Mesodermal cell (in vitro differentiated cells): ENCODE results near the gene ENPP3.
"Not testable (repeated sequence)": the region's sequence is repeated elsewhere in the genome, so short reads cannot be mapped to it uniquely, and the experiment has no call there.

Experiments used
- H3K27ac ChIP-seq: 2 replicates; pipeline ENCODE4 v1.7.0; 2013; ENCODE audit warnings: mild to moderate bottlenecking, low read depth, low read length, moderate library complexity; ENCODE audit not compliant: severe bottlenecking
- H3K36me3 ChIP-seq: 2 replicates; pipeline ENCODE4 v1.7.1; 2013; ENCODE audit warnings: mild to moderate bottlenecking, low read length, moderate library complexity; ENCODE audit not compliant: control insufficient read depth, insufficient read depth
- H3K4me1 ChIP-seq: one replicate; pipeline ENCODE4 v1.7.1; 2013; ENCODE audit warnings: mild to moderate bottlenecking, low read length; ENCODE audit not compliant: insufficient read depth, control insufficient read depth, poor library complexity, severe bottlenecking
- H3K4me3 ChIP-seq: 2 replicates; pipeline ENCODE4 v1.7.0; 2013; ENCODE audit warnings: low read length, control low read depth, mild to moderate bottlenecking; ENCODE audit not compliant: insufficient read depth, poor library complexity, severe bottlenecking; ENCODE audit errors: extremely low read depth
- H3K9me3 ChIP-seq: 2 replicates; pipeline ENCODE4 v1.7.1; 2013; ENCODE audit warnings: mild to moderate bottlenecking, low read length, moderate library complexity; ENCODE audit not compliant: control insufficient read depth
- WGBS, 2 experiments: methylation state at CpG; one replicate each; pipeline ENCODE4 v1.1.5; 2013; ENCODE audit warnings: missing lambda C conversion rate in 2 of 2; ENCODE audit not compliant: insufficient coverage in 2 of 2; 5-methylcytosine and 5-hydroxymethylcytosine counted together

ENPP3 gene

DNA sequence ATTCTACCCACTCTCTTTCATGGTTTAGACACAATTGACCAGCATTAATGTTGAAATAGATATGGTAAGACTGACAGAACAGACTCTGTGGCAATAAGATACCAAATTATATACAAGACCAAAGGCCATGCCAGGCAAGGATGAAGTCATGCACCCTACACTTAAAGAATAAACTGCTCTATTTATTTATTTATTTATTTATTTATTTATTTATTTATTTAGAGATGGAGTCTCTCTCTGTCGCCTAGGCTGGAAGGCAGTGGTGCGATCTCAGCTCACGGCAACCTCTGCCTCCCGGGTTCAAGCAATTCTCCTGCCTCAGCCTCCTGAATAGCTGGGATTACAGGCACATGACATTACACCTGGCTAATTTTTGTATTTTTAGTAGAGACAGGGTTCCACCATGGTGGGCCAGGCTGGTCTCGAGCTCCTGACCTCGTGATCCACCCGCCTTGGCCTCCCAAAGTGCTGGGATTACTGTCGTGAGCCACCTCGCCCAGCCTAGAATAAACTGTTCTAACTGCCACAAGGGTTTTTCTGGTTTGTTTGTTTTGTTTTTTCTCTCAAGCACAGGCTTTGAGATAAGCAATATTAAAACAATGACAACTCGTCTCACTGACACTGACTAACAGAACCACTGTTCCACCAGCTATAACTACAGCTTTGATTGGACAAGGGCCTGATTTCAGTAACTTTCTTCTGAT lies 114.1 kb downstream of the ENPP3 start:
- WGBS, 2 experiments: 80 to 96% methylated on average over 8 to 9 of the region's 10 CpGs
- H3K4me1 ChIP-seq: peaks cover 12% of the 10 kb centered on the region

DNA sequence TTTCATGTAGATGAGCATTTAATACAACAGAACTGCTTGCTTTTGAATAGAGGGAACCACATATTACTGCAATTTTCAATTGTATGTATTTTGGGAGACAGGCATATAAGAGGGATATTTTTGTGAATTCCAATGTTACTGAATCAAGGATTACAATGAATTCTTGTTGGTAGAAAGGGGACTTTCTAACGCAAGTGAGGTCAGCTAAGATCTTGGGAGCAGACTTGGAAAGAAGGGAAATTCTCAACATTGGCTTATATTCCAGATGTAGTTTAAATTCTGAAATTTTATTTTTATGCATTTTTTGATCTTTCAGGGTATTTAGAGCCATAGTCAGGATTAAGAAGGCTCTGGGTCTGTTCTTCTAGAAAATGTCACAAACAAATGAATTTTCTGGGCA lies 117.0 kb downstream of the ENPP3 start:
- Histone ChIP-seq H3K9me3 (no peaks in the 10 kb centered on the region), H3K27ac (peak overlapping the region; percentile 66), H3K4me3 (no peak overlapping the region), H3K36me3 (no peaks in the 10 kb centered on the region), H3K4me1 (peaks cover 12% of the 10 kb centered on the region)
- 86 to 100% methylated on average over 1 of the region's 1 CpG for WGBS, 2 experiments

More for the DNA sequence above, 114.1 kb downstream of the ENPP3 start:
- H3K27ac ChIP-seq, H3K4me3 ChIP-seq, H3K9me3 ChIP-seq, H3K36me3 ChIP-seq: not testable (repeated sequence)

GRCh38 chr6:131754715-131755567 lies 117.8 kb downstream of the ENPP3 start:
- H3K9me3 ChIP-seq: no peaks in the 10 kb centered on the region
- H3K4me1 ChIP-seq: peaks cover 12% of the 10 kb centered on the region
- H3K36me3 ChIP-seq: no peaks in the 10 kb centered on the region
- no peak overlapping the region for H3K4me3 ChIP-seq
- 17 to 31% methylated on average over 1 of the region's 9 CpGs for whole genome bisulfite sequencing, 2 experiments
- peak overlapping the region; percentile 66 for H3K27ac ChIP-seq

DNA sequence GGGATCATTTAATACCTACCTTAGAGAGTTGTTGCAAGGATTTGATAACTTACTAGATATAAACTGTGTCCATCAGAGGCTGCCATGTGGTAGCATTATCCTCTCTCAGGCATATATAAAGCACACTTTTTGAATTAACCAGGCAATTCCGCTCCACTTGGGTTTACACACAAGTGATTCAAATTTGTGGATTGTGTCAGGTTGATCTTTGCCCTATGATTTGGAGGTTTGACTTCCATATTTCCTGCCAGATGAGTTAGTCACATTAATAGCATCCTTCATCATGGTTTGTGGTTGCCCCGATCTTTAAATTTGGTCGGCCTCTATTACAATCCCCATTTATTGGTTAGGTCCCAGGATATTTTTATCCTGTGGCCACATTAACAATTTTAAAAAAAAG lies 118.5 kb downstream of the ENPP3 start:
- peak overlapping the region; percentile 66 for H3K27ac ChIP-seq
- H3K4me1 ChIP-seq: peaks cover 12% of the 10 kb centered on the region
- H3K9me3 ChIP-seq: no peaks in the 10 kb centered on the region
- H3K36me3 ChIP-seq: no peaks in the 10 kb centered on the region
- 100% methylated on average over 2 of the region's 3 CpGs; no CpG with 5 or more reads in 1 of the 2 experiments for WGBS, 2 experiments
- H3K4me3 ChIP-seq: no peak overlapping the region

GRCh38 chr6:131756039-131756438 lies 118.9 kb downstream of the ENPP3 start:
- Histone ChIP-seq H3K4me1 (peaks cover 12% of the 10 kb centered on the region), H3K4me3 (no peak overlapping the region), H3K9me3 (no peaks in the 10 kb centered on the region), H3K27ac (peak overlapping the region; percentile 66), H3K36me3 (no peaks in the 10 kb centered on the region)
- WGBS, 2 experiments: 100% methylated on average over 1 to 2 of the region's 2 CpGs

DNA sequence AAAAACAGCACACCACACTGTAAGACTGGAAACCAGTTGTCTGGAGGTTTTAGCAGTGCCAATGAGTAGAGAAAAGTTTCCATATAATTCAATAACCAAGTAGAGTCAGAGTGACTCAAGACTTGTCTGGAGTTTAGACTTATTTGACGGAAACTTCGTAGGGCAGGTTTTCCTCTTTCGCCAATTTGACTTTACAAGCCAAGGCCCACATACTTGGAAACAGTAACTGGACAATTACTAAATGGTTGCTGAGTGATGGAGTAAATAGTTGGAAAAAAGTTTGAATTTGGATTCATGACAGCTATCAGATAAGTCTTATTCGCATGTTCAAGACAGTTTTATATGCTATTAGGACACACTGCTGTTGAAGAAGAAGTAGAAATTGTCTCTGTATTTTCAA lies 121.8 kb downstream of the ENPP3 start:
- Histone ChIP-seq H3K9me3 (no peaks in the 10 kb centered on the region), H3K27ac (no peak overlapping the region), H3K4me1 (peaks cover 9% of the 10 kb centered on the region), H3K36me3 (no peaks in the 10 kb centered on the region), H3K4me3 (no peak overlapping the region)
- 80 to 100% methylated on average over 2 of the region's 4 CpGs for WGBS, 2 experiments

GRCh38 chr6:131761060-131761761 lies 124.1 kb downstream of the ENPP3 start:
- Histone ChIP-seq H3K36me3 (no peaks in the 10 kb centered on the region), H3K9me3 (no peaks in the 10 kb centered on the region), H3K27ac (no peak overlapping the region), H3K4me3 (no peak overlapping the region), H3K4me1 (peaks cover 13% of the 10 kb centered on the region)
- WGBS, 2 experiments: no CpG with 5 or more reads among the region's 6 CpGs

DNA sequence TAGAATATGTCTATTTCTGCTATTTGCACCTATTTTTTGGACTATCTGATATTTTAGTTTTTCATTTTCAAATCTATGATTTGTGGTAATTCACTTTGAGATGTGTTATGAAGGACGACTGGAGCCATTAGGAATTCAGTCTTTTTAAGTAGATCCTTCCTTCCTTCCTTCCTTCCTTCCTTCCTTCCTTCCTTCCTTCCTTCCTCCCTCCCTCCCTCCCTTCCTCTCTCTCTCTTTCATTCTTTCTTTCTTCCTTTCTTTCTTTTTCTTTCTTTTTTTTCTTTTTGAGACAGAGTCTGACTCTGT lies 124.6 kb downstream of the ENPP3 start:
- WGBS, 2 experiments: no CpG with 5 or more reads among the region's 1 CpG
- Histone ChIP-seq H3K27ac (no peak overlapping the region), H3K4me1 (peaks cover 13% of the 10 kb centered on the region), H3K4me3 (no peak overlapping the region), H3K36me3 (no peaks in the 10 kb centered on the region), H3K9me3 (no peaks in the 10 kb centered on the region)

DNA sequence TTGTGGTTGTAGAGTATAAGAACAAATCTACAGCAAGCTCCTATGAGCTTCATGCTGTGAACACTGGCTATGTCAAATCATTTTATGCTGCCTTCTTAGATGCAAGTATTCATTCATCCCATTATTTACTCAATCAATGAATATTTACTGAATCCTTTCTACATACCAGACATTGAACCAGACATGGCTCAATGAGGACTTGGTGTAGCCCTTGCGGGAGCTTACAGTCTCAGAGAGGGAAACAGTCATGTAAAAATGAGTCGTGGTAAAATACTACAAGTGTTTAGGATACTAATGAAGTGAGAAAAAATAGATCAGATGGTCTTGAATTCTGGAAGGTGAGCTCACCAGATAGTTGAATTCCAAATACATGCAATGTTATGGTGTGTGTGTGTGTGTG lies 125.9 kb downstream of the ENPP3 start:
- H3K9me3 ChIP-seq: no peaks in the 10 kb centered on the region
- H3K36me3 ChIP-seq: no peaks in the 10 kb centered on the region
- no CpG with 5 or more reads among the region's 2 CpGs for WGBS, 2 experiments
- no peak overlapping the region for H3K4me3 ChIP-seq
- peaks cover 13% of the 10 kb centered on the region for H3K4me1 ChIP-seq
- no peak overlapping the region for H3K27ac ChIP-seq

DNA sequence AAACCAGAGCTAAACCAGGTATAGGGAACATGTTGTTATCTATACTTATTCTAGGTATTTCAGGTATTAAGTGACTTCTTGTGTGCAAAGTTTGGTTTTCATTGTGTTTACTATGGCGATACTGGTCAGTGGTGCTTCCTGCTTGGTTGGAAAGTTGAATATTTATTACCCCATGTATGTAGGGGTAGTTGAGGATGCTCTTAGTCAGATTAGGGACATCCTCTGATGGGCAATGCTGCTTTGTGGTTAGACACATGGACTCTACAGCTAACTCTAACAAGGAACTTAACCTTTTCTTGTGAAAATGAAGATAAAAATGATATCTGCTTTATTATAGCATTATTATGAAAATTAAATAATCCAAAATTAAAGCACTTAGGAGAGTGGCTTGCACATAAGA lies 126.6 kb downstream of the ENPP3 start:
- no peak overlapping the region for H3K27ac ChIP-seq
- no peaks in the 10 kb centered on the region for H3K36me3 ChIP-seq
- WGBS, 2 experiments: no CpG with 5 or more reads among the region's 1 CpG
- no peak overlapping the region for H3K4me3 ChIP-seq
- H3K9me3 ChIP-seq: no peaks in the 10 kb centered on the region
- peaks cover 13% of the 10 kb centered on the region for H3K4me1 ChIP-seq
